Measurements from ENCODE around the gene SMARCD3. TPM values are rescaled to one million over a fixed set of nuclear protein-coding genes. Genes with fewer than 3 reads are reported as not detected.

Gene SMARCD3
- total and polyA plus RNA-seq, 9 of the 15 experiments (the other 6 are each of a cell fraction or from before 2014, with no cell fraction given) = 0.43 to 3.6 (median 2.6) TPM

- intact Hi-C loops (cut with micrococcal nuclease) = no loop called here
- DNase-seq (ENCODE audit: extremely low read depth in 1 of 4, low spot score in 3 of 4) (no peak), ATAC-seq (no peak), FAIRE-seq (no peak)
- H3K9ac ChIP-seq (ENCODE audit: insufficient read depth in 1 of 2, low read depth in 2 of 2, low read length in 2 of 2) = peak overlapping the region in 1 of 2 experiments; percentile 45; a peak in 1 of 4 replicates
- BruUV-seq (replicated peaks) = no TSS peak
- H3K79me2 ChIP-seq (ENCODE audit: control insufficient read depth, insufficient read depth, low read length) = no peaks in the 10 kb centered on the region
- H4K20me1 ChIP-seq (replicated peaks; ENCODE audit: control insufficient read depth, insufficient read depth, low read length) = peaks cover 26% of the 10 kb centered on the region
- peaks cover 7 to 30% of the 10 kb centered on the region in 2 experiments; a peak in 4 of 5 replicates for H3K4me1 ChIP-seq (replicated peaks in 1 of 2; ENCODE audit: control insufficient read depth in 2 of 2, insufficient read depth in 2 of 2, low read length in 2 of 2)
- H3K27ac ChIP-seq (ENCODE audit: extremely low read depth, low read depth, low read length) = no peak overlapping the region
- no peak overlapping the region for H3K4me2 ChIP-seq (ENCODE audit: insufficient read depth, low read length)
- peaks cover 66 to 90% of the 10 kb centered on the region in 2 experiments for H3K27me3 ChIP-seq (ENCODE audit: control insufficient read depth in 2 of 2, insufficient read depth in 2 of 2, low read length in 2 of 2)
- WGBS (ENCODE audit: insufficient coverage, low coverage, missing lambda C conversion rate) = 5% methylated on average over 7 of the region's 7 CpGs
- H3K4me3 ChIP-seq = no peak overlapping the region
- no peaks in the 10 kb centered on the region for H3K9me1 ChIP-seq (ENCODE audit: control insufficient read depth, insufficient read depth, low read length)
- ChIA-PET CTCF (ENCODE audit: low intra/inter-chr PET ratio) (no interaction called here), POLR2A (no interaction called here)
- no peaks in the 10 kb centered on the region for H3K9me3 ChIP-seq (replicated peaks; ENCODE audit: control insufficient read depth, insufficient read depth, low read depth, low read length)
- H3K36me3 ChIP-seq (ENCODE audit: control insufficient read depth, insufficient read depth, low read length) = no peaks in the 10 kb centered on the region
- in situ Hi-C loops (cut with MboI) = no loop called here
- H2AFZ ChIP-seq (ENCODE audit: low read depth, low read length) = no peak overlapping the region
- TF ChIP-seq BRCA1 (IDR thresholded peaks at IDR 0.05) = no peak
- no peak for TF ChIP-seq BRCA1 (CRISPR knock-in tag; IDR thresholded peaks at IDR 0.05)
Observed at GRCh38 chr7:151254316-151254715, 5.8 kb upstream of the SMARCD3 start.

GRCh38 chr7:151252961-151253711 is 4.6 kb upstream of the SMARCD3 start:
- DNase-seq (ENCODE audit: extremely low read depth in 1 of 4, low spot score in 3 of 4) (no peak), ATAC-seq (no peak), FAIRE-seq (no peak)
- TF ChIP-seq EZH2 (IDR thresholded peaks at IDR 0.05; ENCODE audit: borderline replicate concordance, low read depth, low read length) (0 out of 2 replicates have a peak, but pooled peaks have one; percentile 71), ZNF253 (CRISPR knock-in tag; conservative IDR thresholded peaks at IDR 0.05) (no peak), SRSF7 (optimal IDR thresholded peaks at IDR 0.05; ENCODE audit: low read depth, low read length) (no peak), ZNF263 (CRISPR knock-in tag; IDR thresholded peaks at IDR 0.05; ENCODE audit: borderline replicate concordance) (peak; percentile 62; the same call in 1 of the 2 replicates)
- ChIA-PET POLR2A (interaction anchor here (1.1 to 2.3 kb wide), 2 partner anchors 11 to 12 kb away, joined by 3 to 14 read pairs; no protein-coding TSS in a partner anchor), CTCF (ENCODE audit: low intra/inter-chr PET ratio) (no interaction called here)
- no TSS peak for BruUV-seq (replicated peaks)
- peaks cover 26% of the 10 kb centered on the region for H4K20me1 ChIP-seq (replicated peaks; ENCODE audit: control insufficient read depth, insufficient read depth, low read length)
- no peak overlapping the region for H2AFZ ChIP-seq (ENCODE audit: low read depth, low read length)
- H3K4me1 ChIP-seq (replicated peaks in 1 of 2; ENCODE audit: control insufficient read depth in 2 of 2, insufficient read depth in 2 of 2, low read length in 2 of 2) = peaks cover 15 to 42% of the 10 kb centered on the region in 2 experiments; a peak in 4 of 5 replicates
- 11% methylated on average over 17 of the region's 17 CpGs for WGBS (ENCODE audit: insufficient coverage, low coverage, missing lambda C conversion rate)
- no peaks in the 10 kb centered on the region for H3K79me2 ChIP-seq (ENCODE audit: control insufficient read depth, insufficient read depth, low read length)
- H3K9ac ChIP-seq (ENCODE audit: insufficient read depth in 1 of 2, low read depth in 2 of 2, low read length in 2 of 2) = no peak overlapping the region
- in situ Hi-C loops (cut with MboI) = no loop called here
- H3K4me2 ChIP-seq (ENCODE audit: insufficient read depth, low read length) = no peak overlapping the region
- intact Hi-C loops (cut with micrococcal nuclease) = no loop called here
- peaks cover 61 to 81% of the 10 kb centered on the region in 2 experiments for H3K27me3 ChIP-seq (ENCODE audit: control insufficient read depth in 2 of 2, insufficient read depth in 2 of 2, low read length in 2 of 2)
- H3K36me3 ChIP-seq (ENCODE audit: control insufficient read depth, insufficient read depth, low read length) = no peaks in the 10 kb centered on the region
- no peaks in the 10 kb centered on the region for H3K9me3 ChIP-seq (replicated peaks; ENCODE audit: control insufficient read depth, insufficient read depth, low read depth, low read length)
- H3K9me1 ChIP-seq (ENCODE audit: control insufficient read depth, insufficient read depth, low read length) = no peaks in the 10 kb centered on the region
- H3K4me3 ChIP-seq = no peak overlapping the region
- no peak overlapping the region for H3K27ac ChIP-seq (ENCODE audit: extremely low read depth, low read depth, low read length)

Measured in K562 (cell line).